Fibroblast of pulmonary artery (primary cell): ENCODE data around the gene LHX5.

ENCODE experiments used
- DNase-seq: peaks from one replicate; pipeline ENCODE4 v3.0.0-alpha.2; 2010; ENCODE audit warnings: low read depth
- H3K4me3 ChIP-seq: replicated peaks from 2 replicates; pipeline ENCODE4 v1.5.1; 2011; ENCODE audit warnings: low read depth, mild to moderate bottlenecking, control low read depth, low read length, moderate library complexity
- TF ChIP-seq, protein P1 (sequence below): IDR thresholded peaks from 2 replicates; pipeline ENCODE4 v1.5.1; 2011; ENCODE audit warnings: mild to moderate bottlenecking, control low read depth, low read length, inconsistent platforms; ENCODE audit errors: missing control alignments

Gene LHX5

DNA sequence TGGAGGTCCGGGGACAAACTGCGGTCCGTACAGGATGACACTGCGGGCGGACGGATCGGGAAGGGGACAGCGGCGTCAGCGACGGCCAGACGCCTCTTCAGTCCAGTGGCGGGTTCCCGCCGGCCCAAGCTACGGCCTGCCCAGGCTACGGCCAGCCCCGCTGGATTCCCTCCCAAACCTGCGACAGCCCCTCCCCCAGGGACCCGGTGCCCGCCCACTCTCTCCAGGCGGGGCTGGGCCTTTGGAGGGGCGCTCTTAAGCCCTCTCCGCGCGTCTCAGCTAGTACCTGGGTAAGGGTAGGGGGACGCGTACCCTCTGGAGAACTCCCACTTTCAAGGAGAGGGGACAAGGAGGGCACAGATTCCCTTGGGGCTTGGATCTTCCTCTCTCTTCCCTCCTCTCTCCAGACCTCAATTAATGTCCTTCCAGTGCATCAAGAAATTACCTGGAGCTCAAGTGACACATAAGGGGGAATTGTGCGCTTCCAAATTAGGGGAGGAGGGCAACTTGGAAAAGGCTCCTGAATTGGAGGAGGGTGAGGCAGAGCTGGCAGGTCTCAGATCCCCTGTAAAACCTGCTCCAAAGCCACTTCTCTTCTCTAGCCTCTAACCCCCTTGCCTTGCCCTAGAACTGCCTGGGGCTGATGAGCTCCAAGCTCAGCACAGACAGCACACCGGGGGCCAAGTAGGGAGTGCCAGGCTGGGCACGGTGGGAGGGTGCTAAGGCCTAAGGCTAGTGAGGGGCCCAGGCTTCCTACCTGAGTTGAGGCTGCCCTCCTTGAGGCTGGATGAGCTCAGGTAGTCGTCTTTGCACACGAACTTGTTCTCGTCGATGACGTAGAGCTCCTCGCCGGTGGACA lies 3.1 kb downstream of the LHX5 start:
- DNase-seq: no peak
- TF ChIP-seq, protein P1, sequence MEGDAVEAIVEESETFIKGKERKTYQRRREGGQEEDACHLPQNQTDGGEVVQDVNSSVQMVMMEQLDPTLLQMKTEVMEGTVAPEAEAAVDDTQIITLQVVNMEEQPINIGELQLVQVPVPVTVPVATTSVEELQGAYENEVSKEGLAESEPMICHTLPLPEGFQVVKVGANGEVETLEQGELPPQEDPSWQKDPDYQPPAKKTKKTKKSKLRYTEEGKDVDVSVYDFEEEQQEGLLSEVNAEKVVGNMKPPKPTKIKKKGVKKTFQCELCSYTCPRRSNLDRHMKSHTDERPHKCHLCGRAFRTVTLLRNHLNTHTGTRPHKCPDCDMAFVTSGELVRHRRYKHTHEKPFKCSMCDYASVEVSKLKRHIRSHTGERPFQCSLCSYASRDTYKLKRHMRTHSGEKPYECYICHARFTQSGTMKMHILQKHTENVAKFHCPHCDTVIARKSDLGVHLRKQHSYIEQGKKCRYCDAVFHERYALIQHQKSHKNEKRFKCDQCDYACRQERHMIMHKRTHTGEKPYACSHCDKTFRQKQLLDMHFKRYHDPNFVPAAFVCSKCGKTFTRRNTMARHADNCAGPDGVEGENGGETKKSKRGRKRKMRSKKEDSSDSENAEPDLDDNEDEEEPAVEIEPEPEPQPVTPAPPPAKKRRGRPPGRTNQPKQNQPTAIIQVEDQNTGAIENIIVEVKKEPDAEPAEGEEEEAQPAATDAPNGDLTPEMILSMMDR: no peak
- H3K4me3 ChIP-seq: no peak overlapping the region

DNA sequence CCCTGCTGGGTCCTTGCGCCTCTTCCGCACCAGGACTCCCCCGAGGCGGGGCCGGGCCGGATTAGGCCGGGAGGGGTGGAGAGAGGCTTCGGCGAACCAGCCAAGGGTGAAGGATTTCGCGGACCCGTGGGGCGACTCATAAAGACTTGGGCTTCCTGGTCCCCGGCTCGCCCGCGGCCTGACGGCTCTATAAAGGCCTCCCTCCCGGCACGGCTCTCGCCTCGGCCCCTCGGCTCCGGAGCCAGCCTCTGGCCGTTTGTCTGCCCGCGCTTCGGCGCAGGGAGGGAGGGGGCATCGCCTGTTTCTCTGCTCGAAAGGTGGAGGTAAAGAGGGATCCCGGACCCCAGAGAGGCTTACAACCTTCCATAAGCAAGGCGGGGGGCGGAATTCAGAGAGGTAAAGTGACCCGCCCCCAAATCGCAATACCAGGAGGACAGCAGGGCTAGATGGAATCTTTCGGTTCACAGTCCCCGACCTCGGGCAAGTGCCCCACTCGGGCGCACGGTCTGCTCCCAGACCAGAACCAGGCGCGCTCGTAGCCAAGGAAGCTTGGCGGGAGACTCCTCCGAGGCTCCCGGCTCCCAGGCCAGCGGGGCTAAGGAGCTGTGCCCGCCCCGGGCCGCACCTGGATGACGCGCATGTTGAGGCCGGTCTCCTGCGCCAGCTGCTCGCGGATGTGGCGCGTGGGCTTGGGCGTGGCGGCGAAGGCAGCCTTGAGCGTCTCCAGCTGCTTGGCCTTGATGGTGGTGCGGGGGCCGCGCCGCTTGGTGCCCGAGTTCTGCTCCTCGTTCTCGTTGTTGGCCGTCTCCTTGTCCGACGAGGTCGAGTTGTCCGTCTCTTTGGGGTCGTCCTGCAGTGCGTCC lies 3.9 kb downstream of the LHX5 start:
- TF ChIP-seq, protein P1: no peak
- DNase-seq: no peak
- peak overlapping the region; percentile 43 for H3K4me3 ChIP-seq

DNA sequence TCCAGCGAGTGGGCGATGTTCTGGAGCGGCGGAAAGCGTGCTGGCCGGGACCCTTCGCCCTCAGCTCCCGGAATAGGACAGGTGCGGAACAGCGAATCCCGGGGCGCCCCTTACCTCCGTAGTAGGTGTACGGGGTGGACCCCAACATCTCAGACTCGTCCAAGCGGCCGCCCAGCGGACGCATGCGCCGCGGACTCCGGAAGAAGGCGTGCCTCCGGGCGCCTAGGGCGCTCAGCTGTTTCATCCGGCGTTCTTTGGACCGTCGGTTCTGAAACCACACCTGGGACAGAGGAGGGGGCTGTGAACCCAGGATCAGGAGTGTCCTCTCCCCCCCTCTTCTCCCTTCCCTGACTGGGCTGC lies 4.5 kb downstream of the LHX5 start:
- DNase-seq: no peak
- TF ChIP-seq, protein P1: no peak
- peak overlapping the region; percentile 43 for H3K4me3 ChIP-seq

DNA sequence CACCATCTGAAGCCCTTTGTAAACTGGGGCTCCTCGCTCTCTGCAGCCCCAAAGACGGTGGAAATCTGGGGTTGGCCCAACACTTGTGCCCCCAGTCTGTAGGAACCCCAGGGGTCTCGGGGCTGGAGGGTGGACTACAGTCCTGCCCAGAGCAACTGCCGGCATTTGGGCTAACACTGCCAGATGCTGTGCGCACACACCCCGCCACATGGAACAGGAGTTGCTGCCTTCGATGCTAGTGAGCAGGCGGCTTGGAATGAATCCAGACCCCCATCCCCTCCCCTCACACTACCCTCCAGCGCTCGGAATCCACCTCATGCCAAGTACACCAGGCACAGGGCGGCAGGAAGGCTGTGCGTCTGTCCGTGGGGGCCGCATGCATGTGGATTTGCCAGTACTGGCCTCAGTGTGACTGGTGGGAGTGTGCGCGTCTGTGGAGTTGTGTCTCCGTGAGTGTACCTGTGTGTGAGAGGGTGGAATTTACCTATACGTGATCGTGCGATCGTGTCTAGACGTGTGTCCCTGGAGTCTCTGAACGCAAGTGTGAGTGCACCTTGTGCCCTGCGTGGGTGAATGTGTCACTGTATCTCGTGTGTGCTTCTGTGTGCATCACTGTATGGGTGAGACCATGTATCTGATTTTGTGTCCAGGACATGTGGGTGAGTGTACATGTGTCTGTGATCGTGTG lies 5.1 kb downstream of the LHX5 start:
- TF ChIP-seq, protein P1: no peak
- H3K4me3 ChIP-seq: peak overlapping the region; percentile 43
- no peak for DNase-seq

DNA sequence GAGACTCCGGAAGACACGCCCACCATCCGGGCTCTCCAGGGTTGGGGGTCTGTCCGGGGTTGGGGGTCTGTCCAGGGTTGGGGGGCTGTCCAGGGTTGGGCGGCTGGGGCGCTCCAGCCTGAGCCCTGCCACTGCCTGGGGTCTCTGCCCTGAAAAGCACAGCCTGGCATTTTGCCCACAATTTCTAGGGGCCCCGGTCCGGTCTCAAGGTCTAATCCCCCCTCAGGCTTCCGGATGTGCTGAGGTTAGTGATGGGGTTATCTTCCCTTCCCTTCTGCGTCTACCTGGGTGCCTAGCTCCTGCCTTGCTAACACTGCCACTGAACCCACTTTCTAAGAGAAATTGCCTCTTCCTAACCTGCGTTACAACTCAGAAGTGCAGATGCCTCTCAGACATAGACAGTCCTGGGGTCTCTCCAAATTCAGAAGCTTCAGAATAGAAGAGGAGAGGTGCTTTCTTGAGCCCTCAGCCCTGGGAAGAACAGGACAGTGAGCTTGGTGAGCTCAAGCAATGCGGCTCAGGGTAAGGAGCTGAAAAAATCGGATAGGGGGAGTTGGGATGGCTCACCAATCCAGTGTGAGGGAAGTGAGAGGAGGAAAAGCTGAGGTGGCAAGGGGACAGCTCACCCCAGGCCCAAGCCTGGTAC lies 5.7 kb downstream of the LHX5 start:
- TF ChIP-seq, protein P1: no peak
- H3K4me3 ChIP-seq: no peak overlapping the region
- no peak for DNase-seq
